HL-60 (cell line): Measurements from ENCODE around the gene SRSF9.

Experiments used
- DNase-seq, 2 experiments: peaks; one replicate each; pipeline ENCODE4 v3.0.0-alpha.2; 2010 to 2020; ENCODE audit warnings: low read depth in 1 of 2, low spot score in 1 of 2
- H3K27ac ChIP-seq: fragments of 250-450 bp; sonication (Bioruptor Pico); replicated peaks from 2 replicates; pipeline ENCODE4 v1.5.1; 2020; ENCODE audit warnings: mild to moderate bottlenecking, moderate library complexity
- H3K27me3 ChIP-seq: fragments of 250-450 bp; sonication (Bioruptor Pico); 2 replicates; pipeline ENCODE4 v1.5.1; 2021; ENCODE audit warnings: mild to moderate bottlenecking, moderate library complexity; ENCODE audit not compliant: insufficient read depth, poor library complexity, severe bottlenecking
- H3K4me3 ChIP-seq: replicated peaks from 2 replicates; pipeline ENCODE4 v1.5.1; 2011; ENCODE audit warnings: mild to moderate bottlenecking, control low read depth, low read length; ENCODE audit not compliant: insufficient read depth
- CTCF ChIP-seq: IDR thresholded peaks from one replicate; pipeline ENCODE4 v1.5.1; 2011; ENCODE audit warnings: low read length, control low read depth, inconsistent platforms; ENCODE audit not compliant: insufficient read depth
- GABPA ChIP-seq: IDR thresholded peaks from 2 replicates; pipeline ENCODE4 v1.6.1; 2012; ENCODE audit warnings: low read depth
- POLR2AphosphoS5 ChIP-seq: IDR thresholded peaks from 2 replicates; pipeline ENCODE4 v1.6.1; 2012; ENCODE audit warnings: low read depth
- REST ChIP-seq: IDR thresholded peaks from 2 replicates; pipeline ENCODE4 v1.6.1; 2012; ENCODE audit warnings: low read depth; ENCODE audit not compliant: insufficient replicate concordance
- SPI1 ChIP-seq: IDR thresholded peaks from 2 replicates; pipeline ENCODE4 v1.6.1; 2012; ENCODE audit warnings: low read depth, mild to moderate bottlenecking, borderline replicate concordance

Gene SRSF9

GRCh38 chr12:120432772-120433525 lies 36.6 kb downstream of the SRSF9 start:
- TF ChIP-seq GABPA (no peak), SPI1 (0 out of 2 replicates have a peak, but pooled peaks have one; percentile 6)
- Histone ChIP-seq H3K27ac (no peak overlapping the region), H3K27me3 (no peaks in the 10 kb centered on the region), H3K4me3 (no peak overlapping the region)
- no peak for DNase-seq

GRCh38 chr12:120429368-120429767 lies 40.2 kb downstream of the SRSF9 start:
- Histone ChIP-seq H3K4me3 (no peak overlapping the region), H3K27ac (no peak overlapping the region), H3K27me3 (no peaks in the 10 kb centered on the region)
- TF ChIP-seq POLR2AphosphoS5 (no peak), SPI1 (no peak), GABPA (no peak), REST (no peak), CTCF (no peak)
- DNase-seq = no peak

GRCh38 chr12:120428597-120429229 lies 40.8 kb downstream of the SRSF9 start:
- TF ChIP-seq REST = no peak
- no peak for TF ChIP-seq SPI1
- TF ChIP-seq GABPA = no peak
- no peak for TF ChIP-seq CTCF
- TF ChIP-seq POLR2AphosphoS5 = no peak
- Histone ChIP-seq H3K27ac (no peak overlapping the region), H3K27me3 (no peaks in the 10 kb centered on the region), H3K4me3 (no peak overlapping the region)
- no peak for DNase-seq

GRCh38 chr12:120425797-120426196 lies 43.8 kb downstream of the SRSF9 start:
- Histone ChIP-seq H3K27me3 (no peaks in the 10 kb centered on the region), H3K27ac (no peak overlapping the region), H3K4me3 (no peak overlapping the region)
- no peak for DNase-seq
- TF ChIP-seq GABPA = no peak
